Measurements from ENCODE around the gene TCP11L1. TPM values are rescaled to one million over a fixed set of nuclear protein-coding genes. Genes with fewer than 3 reads are reported as not detected.

Gene TCP11L1
- 18.3 and 30.3 TPM in 2 replicates for total RNA-seq (2014; rRNA removed; shearing (Covaris generic))

GRCh38 chr11:33039274-33040032, at the start of gene TCP11L1:
TSS of gene TCP11L1 (plus strand) at chr11:33039572. CDS start at chr11:33043774, 4,202 bp downstream.
- peak; percentile 92 for DNase-seq (ENCODE audit: low read depth)

DNA sequence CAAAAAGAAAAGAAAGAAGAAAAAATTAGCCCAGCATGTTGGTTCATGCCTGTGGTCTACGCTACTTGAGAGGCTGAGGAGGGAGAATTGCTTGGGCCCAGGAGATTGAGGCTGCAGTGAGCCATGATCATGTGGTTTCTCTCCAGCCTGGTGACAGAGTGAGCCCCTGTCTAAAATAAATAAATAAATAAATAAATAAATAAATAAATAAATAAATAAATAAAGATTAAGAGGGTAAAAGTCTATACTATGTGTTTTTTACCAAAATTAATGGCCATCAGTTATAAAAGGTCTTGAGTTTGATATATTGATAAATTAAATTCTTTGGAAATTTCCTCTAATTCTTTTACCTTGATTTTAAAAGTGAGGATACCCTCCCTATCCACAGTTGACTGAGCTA, 48.9 kb upstream of the TCP11L1 start:
- no peak for DNase-seq (ENCODE audit: low read depth)

DNA sequence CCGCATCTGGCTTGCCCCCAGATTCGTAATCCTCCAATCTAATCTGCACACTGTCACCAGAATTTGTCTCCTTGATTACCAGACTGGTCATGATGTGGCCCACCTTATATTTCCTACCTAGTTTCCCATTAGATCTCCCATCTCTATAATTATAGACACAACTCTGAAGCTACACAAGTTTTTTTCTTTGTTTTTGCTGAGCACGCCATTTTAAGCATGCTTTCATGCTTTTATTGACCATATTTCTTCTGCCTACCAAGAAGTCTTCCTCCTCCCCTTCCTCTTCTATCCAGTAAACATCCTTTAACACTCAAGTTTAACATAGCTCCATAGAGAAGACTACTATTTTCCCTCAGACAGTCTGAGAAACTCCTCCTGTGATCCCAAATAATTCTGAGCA, 47.9 kb upstream of the TCP11L1 start:
- DNase-seq (ENCODE audit: low read depth): no peak

- no peak for DNase-seq (ENCODE audit: low read depth)
These were observed 47.5 kb upstream of the TCP11L1 start for GRCh38 chr11:32991898-32992297.

DNA sequence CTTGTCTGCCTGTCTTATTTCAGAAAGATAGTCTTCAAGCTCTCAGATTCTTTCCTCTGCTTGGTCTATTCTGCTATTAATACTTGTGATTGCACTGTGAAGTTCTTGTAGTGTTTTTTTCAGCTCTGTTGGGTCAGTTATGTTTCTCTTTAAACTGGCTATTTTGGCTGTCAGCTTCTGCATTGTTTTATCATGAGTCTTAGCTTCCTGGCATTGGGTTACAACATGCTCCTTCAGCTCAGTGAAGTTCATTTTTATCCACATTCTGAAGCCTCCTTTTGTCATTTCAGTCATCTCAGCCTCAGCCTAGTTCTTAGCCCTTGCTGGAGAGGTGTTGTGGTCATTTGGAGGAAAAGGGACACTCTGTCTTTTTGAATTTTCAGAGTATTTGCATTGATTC, 39.2 kb upstream of the TCP11L1 start:
- peak; percentile 88 for DNase-seq (ENCODE audit: low read depth)

- DNase-seq (ENCODE audit: low read depth): peak; percentile 19
These were observed 38.1 kb upstream of the TCP11L1 start for GRCh38 chr11:33001281-33001680.

- no peak for DNase-seq (ENCODE audit: low read depth)
These were observed 37.4 kb upstream of the TCP11L1 start for GRCh38 chr11:33001751-33002542.

GRCh38 chr11:33005175-33005574, 34.2 kb upstream of the TCP11L1 start:
- no peak for DNase-seq (ENCODE audit: low read depth)

- no peak for DNase-seq (ENCODE audit: low read depth)
These were observed 33.4 kb upstream of the TCP11L1 start for GRCh38 chr11:33006010-33006409.

DNA sequence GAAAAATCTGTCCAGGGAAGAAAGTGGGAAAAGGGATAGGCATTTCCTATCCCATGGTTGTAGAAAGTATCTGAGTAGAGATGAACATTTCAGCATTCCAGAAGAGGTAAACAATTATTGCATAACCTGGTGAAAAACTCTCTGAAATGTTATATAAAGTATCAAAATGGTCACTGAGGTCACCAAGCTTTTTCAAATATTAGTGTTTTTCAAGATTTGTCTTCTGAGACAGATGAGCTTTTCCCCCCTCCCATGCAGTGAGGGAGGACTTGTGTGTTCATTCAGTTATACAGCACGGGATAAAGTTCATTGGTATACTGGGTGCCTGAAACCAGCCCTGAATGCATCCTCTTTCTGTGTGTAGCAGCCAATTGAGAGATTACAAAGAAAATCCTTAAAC, 25.6 kb upstream of the TCP11L1 start:
- no peak for DNase-seq (ENCODE audit: low read depth)

DNA sequence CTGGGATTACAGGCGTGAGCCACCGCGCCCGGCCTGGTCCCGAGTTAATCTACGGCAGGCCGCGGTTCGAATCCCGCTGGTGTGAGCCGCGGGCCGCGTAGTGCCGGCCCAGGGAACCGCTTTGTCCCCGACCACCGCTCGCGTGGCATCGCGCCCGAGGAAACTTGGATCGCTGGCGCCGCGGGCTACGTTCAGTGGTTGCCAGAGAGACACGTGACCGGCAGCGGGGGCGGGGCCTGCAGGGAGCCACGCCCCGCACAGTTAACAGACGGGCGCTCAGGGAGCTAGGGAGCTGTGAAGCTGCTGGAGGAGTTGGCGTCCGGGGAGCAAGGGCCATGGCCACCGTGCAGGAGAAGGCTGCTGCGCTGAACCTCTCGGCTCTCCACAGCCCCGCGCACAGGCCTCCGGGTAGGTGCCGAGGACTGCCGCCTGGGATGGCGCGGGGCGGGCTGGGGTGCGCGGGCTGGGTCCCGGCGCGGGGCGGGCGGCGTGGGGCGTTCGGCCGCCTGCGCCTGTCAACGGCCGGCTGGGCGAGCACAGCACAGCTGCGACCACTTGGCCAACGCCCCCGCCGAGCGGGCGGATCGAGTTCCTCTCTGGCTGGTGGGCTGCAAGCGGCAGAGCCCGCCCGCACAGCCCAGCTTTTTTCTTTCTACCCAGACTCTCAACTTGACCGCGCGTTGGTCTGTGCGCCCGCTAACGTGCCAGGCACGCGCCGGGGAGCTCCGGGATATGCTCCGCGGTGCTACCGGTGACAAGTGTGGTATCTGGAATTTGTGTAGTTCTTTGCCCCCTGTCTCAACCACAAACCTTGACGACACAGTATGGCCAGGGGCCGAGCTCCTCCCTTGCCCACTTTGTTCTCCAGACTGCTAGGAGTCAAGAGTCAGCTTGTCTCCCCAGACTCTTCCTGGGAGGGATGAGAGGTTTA, 23.5 kb upstream of the TCP11L1 start, which contains the start of gene DEPDC7:
Gene DEPDC7, plus strand, starts transcription at position 258 of the 931 bp plus-strand sequence. Its CDS starts 78 bp downstream, at position 336.
- DNase-seq (ENCODE audit: low read depth): peak; percentile 95

GRCh38 chr11:33016654-33017053, 22.7 kb upstream of the TCP11L1 start:
- DNase-seq (ENCODE audit: low read depth): peak; percentile 77

GRCh38 chr11:33017478-33017877, 21.9 kb upstream of the TCP11L1 start:
- DNase-seq (ENCODE audit: low read depth): peak; percentile 33

GRCh38 chr11:33017965-33018364, 21.4 kb upstream of the TCP11L1 start:
- no peak for DNase-seq (ENCODE audit: low read depth)

DNA sequence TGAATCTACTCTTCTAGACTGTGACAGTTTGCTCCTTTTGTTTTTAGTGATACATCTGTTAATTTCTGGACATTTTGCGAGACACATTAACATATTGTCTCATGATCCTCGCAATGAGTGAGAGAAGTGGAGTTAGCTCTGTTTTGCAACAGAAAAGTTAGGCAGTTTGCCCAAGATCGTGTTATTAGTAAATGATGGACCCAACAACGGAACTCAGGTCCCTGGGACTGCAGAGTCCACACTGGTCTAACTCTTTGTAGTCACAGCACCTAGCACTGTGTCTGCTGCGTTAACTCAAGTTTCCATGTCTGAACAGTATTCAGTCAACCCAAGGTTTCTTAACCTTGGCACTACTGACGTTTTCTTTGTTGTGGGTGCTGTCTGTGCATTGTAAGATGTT, 20.5 kb upstream of the TCP11L1 start:
- no peak for DNase-seq (ENCODE audit: low read depth)

- DNase-seq (ENCODE audit: low read depth): no peak
These were observed 17.9 kb upstream of the TCP11L1 start for GRCh38 chr11:33021501-33021900.

DNA sequence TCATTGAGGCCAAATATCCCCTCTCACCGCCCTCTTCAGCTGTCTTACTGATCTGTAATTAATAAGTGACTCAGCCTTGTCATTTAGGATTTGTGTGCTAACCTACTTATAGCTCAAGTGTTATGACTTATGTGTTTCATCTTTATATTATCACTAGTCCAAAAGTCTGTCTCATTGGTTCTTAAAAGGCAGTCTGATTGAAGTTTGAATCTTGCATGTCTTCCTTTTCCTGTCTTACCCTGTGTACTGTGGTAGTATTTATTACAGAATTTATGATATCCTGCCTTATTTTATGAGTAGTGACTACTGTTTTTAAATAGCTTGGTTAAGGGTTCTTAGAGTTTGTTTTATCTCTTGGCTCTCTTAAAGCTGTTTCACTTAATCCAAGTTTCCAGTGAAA, 17.4 kb upstream of the TCP11L1 start:
- DNase-seq (ENCODE audit: low read depth): no peak

GRCh38 chr11:33025339-33025722, 14.0 kb upstream of the TCP11L1 start:
- no peak for DNase-seq (ENCODE audit: low read depth)

GRCh38 chr11:33027233-33027632, 12.1 kb upstream of the TCP11L1 start:
- DNase-seq (ENCODE audit: low read depth): peak; percentile 50

DNA sequence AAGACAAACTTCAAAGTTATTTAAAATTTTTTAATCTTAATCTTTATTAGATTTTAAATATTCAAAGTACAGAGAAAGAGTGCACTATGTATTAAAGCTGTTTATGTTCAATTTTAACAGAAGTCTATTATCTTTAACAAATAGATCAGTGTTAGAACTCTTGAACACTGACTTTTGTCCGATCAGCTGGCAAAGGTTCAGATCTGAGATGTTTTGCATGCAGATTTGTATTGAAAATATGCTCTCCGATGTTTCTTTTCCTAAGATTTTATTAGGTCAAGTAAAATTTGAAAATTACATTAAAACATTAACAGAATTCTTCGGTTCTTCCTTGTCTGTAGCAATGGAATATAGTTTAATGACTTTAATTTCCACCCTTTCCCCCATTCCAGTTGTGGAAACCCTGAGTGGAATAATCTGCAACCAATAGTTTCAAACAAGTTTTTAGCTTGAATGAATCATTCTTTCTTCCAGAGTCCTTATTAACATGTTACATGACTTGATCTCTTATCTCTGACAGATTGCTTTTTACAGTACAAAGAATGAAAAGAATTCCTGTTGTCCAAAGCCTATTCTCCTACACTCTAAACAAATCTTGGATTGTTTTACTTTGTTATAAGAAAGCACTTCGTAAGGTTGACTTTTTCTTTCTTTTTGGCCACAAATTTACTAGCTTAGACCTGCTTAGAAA, 11.4 kb upstream of the TCP11L1 start:
- DNase-seq (ENCODE audit: low read depth): peak; percentile 68

- no peak for DNase-seq (ENCODE audit: low read depth)
These were observed 10.8 kb upstream of the TCP11L1 start for GRCh38 chr11:33028537-33028914.

All from M059J (cell line).